A549 (cell line): ENCODE results near the gene ITGB2. TPM values are rescaled to one million over a fixed set of nuclear protein-coding genes. Genes with fewer than 3 reads are reported as not detected.

Source experiments
- ATAC-seq, 2 experiments: fragments of 200-7000 bp in 1 of 2; fragments of >200 bp in 1 of 2; cut with Nextera tagmentation in 1 of 2; cut with Tn5 transposase in 1 of 2; 3 replicates each; pipeline versions ENCODE4 v1.8.0 to v1.9.1; 2018 to 2020; ENCODE audit warnings: mild to moderate bottlenecking in 1 of 2, moderate library complexity in 1 of 2
- CTCF ChIA-PET: fragments of 300-600 bp; sonication (Branson Sonifier 250); formaldehyde crosslinking; extraction: SDS; loops from one replicate; lab custom pipeline; 2021; ENCODE audit warnings: antibody characterized with exemption, inconsistent platforms; lab: Yijun Ruan, JAX
- POLR2A ChIA-PET: fragments of 350-600 bp; formaldehyde crosslinking; extraction: SDS; loops from one replicate; lab custom pipeline; 2021; ENCODE audit warnings: antibody characterized with exemption, inconsistent platforms; lab: Yijun Ruan, JAX
- DNase-seq, 2 experiments: peaks; one replicate each; pipeline versions ENCODE4 v3.0.0 to v3.0.0-alpha.2; 2011 to 2016; ENCODE audit warnings: low read depth in 1 of 2, low spot score in 1 of 2
- FAIRE-seq: peaks from 2 replicates; lab custom pipeline; 2011; peaks lifted over from hg19 to GRCh38; lab: Jason Lieb, UNC
- H3K27ac ChIP-seq, 2 experiments: fragments of >200 bp; sonication (Bioruptor Twin); formaldehyde crosslinking; 3 replicates each; pipeline ENCODE4 v1.5.1; 2016 to 2017
- H3K4me1 ChIP-seq: fragments of >200 bp; sonication (Bioruptor Twin); formaldehyde crosslinking; 3 replicates; pipeline ENCODE4 v1.6.1; 2016
- H3K4me2 ChIP-seq: fragments of >200 bp; sonication (Bioruptor Twin); formaldehyde crosslinking; 3 replicates; pipeline ENCODE4 v1.6.1; 2016
- H3K4me3 ChIP-seq: fragments of >200 bp; sonication (Bioruptor Twin); formaldehyde crosslinking; 3 replicates; pipeline ENCODE4 v1.5.1; 2016
- H3K9me3 ChIP-seq: fragments of >200 bp; sonication (Bioruptor Twin); formaldehyde crosslinking; 3 replicates; pipeline ENCODE4 v1.6.1; 2016
- CBX8 ChIP-seq: fragments of 200-600 bp; sonication (generic); IDR thresholded peaks from 2 replicates; pipeline ENCODE4 v1.6.1; 2016
- CEBPB ChIP-seq, 2 experiments: fragments of >200 bp in 1 of 2; sonication (Bioruptor Twin) in 1 of 2; formaldehyde crosslinking in 1 of 2; IDR thresholded peaks; 2 replicates each; pipeline ENCODE4 v1.6.1; 2012 to 2016
- CHD4 ChIP-seq: fragments of 200-600 bp; sonication (generic); IDR thresholded peaks from 2 replicates; pipeline ENCODE4 v1.6.1; 2016; ENCODE audit warnings: antibody characterized with exemption, mild to moderate bottlenecking, borderline replicate concordance
- EHMT2 ChIP-seq: fragments of 200-600 bp; sonication (generic); IDR thresholded peaks from 2 replicates; pipeline ENCODE4 v1.6.1; 2016; ENCODE audit warnings: antibody characterized with exemption, low read depth, mild to moderate bottlenecking, moderate library complexity
- FOSB ChIP-seq: fragments of 250-450 bp; sonication (Bioruptor Pico); IDR thresholded peaks from 2 replicates; pipeline ENCODE4 v1.5.0; 2020; ENCODE audit warnings: mild to moderate bottlenecking, moderate library complexity
- FOSL2 ChIP-seq, 2 experiments: fragments of 450-650 bp in 1 of 2; fragments of >200 bp in 1 of 2; sonication (Bioruptor Twin) in 1 of 2; formaldehyde crosslinking; IDR thresholded peaks; 2 replicates each; pipeline versions ENCODE4 v1.5.0 to v1.6.1; 2016 to 2020; ENCODE audit warnings: mild to moderate bottlenecking in 1 of 2, moderate library complexity in 1 of 2
- GATA3 ChIP-seq: IDR thresholded peaks from 2 replicates; pipeline ENCODE4 v1.6.1; 2012; ENCODE audit warnings: borderline replicate concordance
- HOXA7 ChIP-seq: fragments of 250-450 bp; sonication (Bioruptor Pico); IDR thresholded peaks from 2 replicates; pipeline ENCODE4 v1.5.0; 2020; ENCODE audit warnings: mild to moderate bottlenecking, moderate library complexity
- JUNB ChIP-seq: fragments of >200 bp; sonication (Bioruptor Twin); formaldehyde crosslinking; IDR thresholded peaks from 2 replicates; pipeline ENCODE4 v1.6.1; 2016
- KDM1A ChIP-seq: fragments of 200-600 bp; sonication (generic); IDR thresholded peaks from 2 replicates; pipeline ENCODE4 v1.6.1; 2016; ENCODE audit warnings: low read depth, mild to moderate bottlenecking
- KDM5A ChIP-seq: fragments of 200-600 bp; sonication (generic); IDR thresholded peaks from 2 replicates; pipeline ENCODE4 v1.6.1; 2016; ENCODE audit warnings: antibody characterized with exemption, mild to moderate bottlenecking
- POLR2A ChIP-seq: IDR thresholded peaks from 2 replicates; pipeline ENCODE4 v1.6.1; 2012; ENCODE audit warnings: mild to moderate bottlenecking, low read length
- RARB ChIP-seq: fragments of 250-450 bp; sonication (Bioruptor Pico); IDR thresholded peaks from 2 replicates; pipeline ENCODE4 v1.8.0; 2021; ENCODE audit warnings: mild to moderate bottlenecking, moderate library complexity
- RNF2 ChIP-seq: fragments of 200-600 bp; sonication (generic); IDR thresholded peaks from 2 replicates; pipeline ENCODE4 v1.6.1; 2016; ENCODE audit warnings: low read depth, mild to moderate bottlenecking, antibody characterized with exemption, moderate library complexity, borderline replicate concordance
- SMC3 ChIP-seq: fragments of >200 bp; sonication (Bioruptor Twin); formaldehyde crosslinking; IDR thresholded peaks from 3 replicates; pipeline ENCODE4 v1.6.1; 2018; ENCODE audit warnings: inconsistent platforms
- SREBF2 ChIP-seq: fragments of 450-650 bp; IDR thresholded peaks from 2 replicates; pipeline ENCODE4 v1.6.1; 2014; ENCODE audit warnings: mild to moderate bottlenecking, moderate library complexity
- TP53 ChIP-seq: fragments of 250-450 bp; sonication (Bioruptor Pico); IDR thresholded peaks from 2 replicates; pipeline ENCODE4 v1.5.0; 2021; ENCODE audit warnings: mild to moderate bottlenecking, moderate library complexity
- WGBS: methylation state at CpG from one replicate; pipeline ENCODE4 v1.1.6; 2017; ENCODE audit errors: missing lambda C conversion rate; 5-methylcytosine and 5-hydroxymethylcytosine counted together
- polyA plus RNA-seq, 4 experiments: library from polyadenylated mRNA; depleted of rRNA in 3 of 4; stranded (reverse); fragments of >200 nt; fragmentation: RNase III in 1 of 4; extraction: RNeasy Plus Mini Kit Qiagen cat#74134 plus additional on column Dnase treatment in 1 of 4; gene quantifications; 2 replicates in 3 of 4; 3 replicates in 1 of 4; pipeline ENCODE4 v1.2.3, GENCODE V29; 2011 to 2017
- TF ChIP-seq, protein P1 (sequence below): fragments of 450-650 bp; IDR thresholded peaks from 2 replicates; pipeline ENCODE4 v1.6.1; 2014; ENCODE audit warnings: antibody characterized with exemption
- TF ChIP-seq, protein P2 (sequence below): IDR thresholded peaks from 2 replicates; pipeline ENCODE4 v1.6.1; 2012
- TF ChIP-seq, protein P3 (sequence below): fragments of 250-450 bp; sonication (Bioruptor Pico); IDR thresholded peaks from 2 replicates; pipeline ENCODE4 v1.5.0; 2020; ENCODE audit warnings: low read depth, mild to moderate bottlenecking, moderate library complexity

ITGB2 gene
- polyA plus RNA-seq, 2 of the 4 experiments (the other 2 are of a cell fraction), result 0.46 to 0.59 TPM

DNA sequence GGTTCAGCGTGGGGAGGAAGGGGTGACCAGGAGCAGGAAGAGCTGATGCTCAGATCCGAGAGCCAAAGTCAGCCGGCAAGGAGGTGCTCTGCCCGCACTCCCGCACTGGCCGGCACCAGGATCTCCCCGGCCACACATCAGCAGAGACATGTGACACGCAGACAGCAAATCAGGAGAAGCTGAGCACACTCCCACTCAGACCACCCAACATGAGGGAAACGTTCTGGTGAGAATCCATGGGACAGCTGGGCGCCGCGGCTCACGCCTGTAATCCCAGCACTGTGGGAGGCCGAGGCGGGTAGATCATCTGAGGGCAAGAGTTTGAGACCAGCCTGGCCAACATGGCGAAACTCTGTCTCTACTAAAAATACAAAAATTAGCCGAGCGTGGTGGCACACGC is 28.6 kb downstream of the ITGB2 start:
- ATAC-seq (no peak), DNase-seq (no peak), FAIRE-seq (no peak)
- Histone ChIP-seq H3K4me1 (no peaks in the 10 kb centered on the region), H3K4me3 (no peak overlapping the region), H3K4me2 (no peak overlapping the region), H3K9me3 (no peaks in the 10 kb centered on the region), H3K27ac (no peak overlapping the region)
- ChIA-PET POLR2A (interaction anchor here (0.8 kb wide), 1 partner anchor 90 kb away, joined by 4 read pairs; the partner anchor contains the start of gene UBE2G2), CTCF (interaction anchor here (0.8 to 6.4 kb wide), 10 partner anchors 12 to 247 kb away, joined by 3 to 50 read pairs (median 6); no protein-coding TSS in a partner anchor)
- TF ChIP-seq SREBF2, result no peak
- 85% methylated on average over 18 of the region's 19 CpGs for WGBS

DNA sequence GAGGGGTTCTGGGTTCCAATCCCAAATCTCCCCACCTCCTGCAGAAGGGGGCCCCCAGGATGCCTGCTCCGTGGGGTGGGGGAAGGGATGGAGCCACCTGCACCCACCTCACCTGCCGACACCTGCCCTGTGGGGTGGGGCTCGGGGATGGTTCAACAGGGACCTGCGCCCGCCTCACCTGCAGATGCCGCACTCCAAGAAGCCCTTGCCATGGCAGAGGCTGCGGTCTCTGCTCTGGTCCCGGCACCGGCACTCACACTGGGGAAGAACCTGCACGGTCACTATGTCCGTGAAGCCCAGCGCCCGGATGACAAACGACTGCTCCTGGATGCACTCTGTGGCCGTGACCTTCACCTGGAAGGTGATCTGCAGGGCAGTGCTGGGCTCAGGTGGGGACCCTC is 29.1 kb downstream of the ITGB2 start:
- TF ChIP-seq EHMT2, result no peak
- no peak for TF ChIP-seq SREBF2
- no peak for TF ChIP-seq KDM5A
- TF ChIP-seq TP53 (CRISPR knock-in tag), result no peak
- no peak for TF ChIP-seq HOXA7
- no peak for TF ChIP-seq GATA3
- TF ChIP-seq FOSB (CRISPR knock-in tag), result no peak
- no peak for TF ChIP-seq CEBPB (IDR thresholded peaks at IDR 0.05)
- no peak for TF ChIP-seq RARB
- TF ChIP-seq, protein P1, sequence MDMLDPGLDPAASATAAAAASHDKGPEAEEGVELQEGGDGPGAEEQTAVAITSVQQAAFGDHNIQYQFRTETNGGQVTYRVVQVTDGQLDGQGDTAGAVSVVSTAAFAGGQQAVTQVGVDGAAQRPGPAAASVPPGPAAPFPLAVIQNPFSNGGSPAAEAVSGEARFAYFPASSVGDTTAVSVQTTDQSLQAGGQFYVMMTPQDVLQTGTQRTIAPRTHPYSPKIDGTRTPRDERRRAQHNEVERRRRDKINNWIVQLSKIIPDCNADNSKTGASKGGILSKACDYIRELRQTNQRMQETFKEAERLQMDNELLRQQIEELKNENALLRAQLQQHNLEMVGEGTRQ, result no peak
- TF ChIP-seq RNF2, result no peak
- no peak for TF ChIP-seq CBX8
- no peak for TF ChIP-seq JUNB
- no peak for TF ChIP-seq FOSL2 (IDR thresholded peaks at IDR 0.05)
- TF ChIP-seq FOSL2 (CRISPR knock-in tag; IDR thresholded peaks at IDR 0.05), result no peak
- TF ChIP-seq POLR2A, result no peak
- TF ChIP-seq, protein P2, sequence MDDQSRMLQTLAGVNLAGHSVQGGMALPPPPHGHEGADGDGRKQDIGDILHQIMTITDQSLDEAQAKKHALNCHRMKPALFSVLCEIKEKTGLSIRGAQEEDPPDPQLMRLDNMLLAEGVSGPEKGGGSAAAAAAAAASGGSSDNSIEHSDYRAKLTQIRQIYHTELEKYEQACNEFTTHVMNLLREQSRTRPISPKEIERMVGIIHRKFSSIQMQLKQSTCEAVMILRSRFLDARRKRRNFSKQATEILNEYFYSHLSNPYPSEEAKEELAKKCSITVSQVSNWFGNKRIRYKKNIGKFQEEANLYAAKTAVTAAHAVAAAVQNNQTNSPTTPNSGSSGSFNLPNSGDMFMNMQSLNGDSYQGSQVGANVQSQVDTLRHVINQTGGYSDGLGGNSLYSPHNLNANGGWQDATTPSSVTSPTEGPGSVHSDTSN, result no peak
- TF ChIP-seq SMC3, result no peak
- TF ChIP-seq CHD4, result no peak
- TF ChIP-seq, protein P3, sequence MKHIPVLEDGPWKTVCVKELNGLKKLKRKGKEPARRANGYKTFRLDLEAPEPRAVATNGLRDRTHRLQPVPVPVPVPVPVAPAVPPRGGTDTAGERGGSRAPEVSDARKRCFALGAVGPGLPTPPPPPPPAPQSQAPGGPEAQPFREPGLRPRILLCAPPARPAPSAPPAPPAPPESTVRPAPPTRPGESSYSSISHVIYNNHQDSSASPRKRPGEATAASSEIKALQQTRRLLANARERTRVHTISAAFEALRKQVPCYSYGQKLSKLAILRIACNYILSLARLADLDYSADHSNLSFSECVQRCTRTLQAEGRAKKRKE, result no peak
- DNase-seq (no peak), FAIRE-seq (no peak), ATAC-seq (no peak)
- no peak overlapping the region for H3K27ac ChIP-seq
- H3K9me3 ChIP-seq, result no peaks in the 10 kb centered on the region
- H3K4me3 ChIP-seq, result no peak overlapping the region
- CTCF ChIA-PET, result interaction anchor here (0.8 to 6.4 kb wide), 9 partner anchors 11 to 247 kb away, joined by 3 to 50 read pairs (median 6); no protein-coding TSS in a partner anchor
- H3K4me2 ChIP-seq, result no peak overlapping the region
- POLR2A ChIA-PET, result no interaction called here
- WGBS, result no CpG with 5 or more reads among the region's 15 CpGs
- H3K4me1 ChIP-seq, result no peaks in the 10 kb centered on the region

DNA sequence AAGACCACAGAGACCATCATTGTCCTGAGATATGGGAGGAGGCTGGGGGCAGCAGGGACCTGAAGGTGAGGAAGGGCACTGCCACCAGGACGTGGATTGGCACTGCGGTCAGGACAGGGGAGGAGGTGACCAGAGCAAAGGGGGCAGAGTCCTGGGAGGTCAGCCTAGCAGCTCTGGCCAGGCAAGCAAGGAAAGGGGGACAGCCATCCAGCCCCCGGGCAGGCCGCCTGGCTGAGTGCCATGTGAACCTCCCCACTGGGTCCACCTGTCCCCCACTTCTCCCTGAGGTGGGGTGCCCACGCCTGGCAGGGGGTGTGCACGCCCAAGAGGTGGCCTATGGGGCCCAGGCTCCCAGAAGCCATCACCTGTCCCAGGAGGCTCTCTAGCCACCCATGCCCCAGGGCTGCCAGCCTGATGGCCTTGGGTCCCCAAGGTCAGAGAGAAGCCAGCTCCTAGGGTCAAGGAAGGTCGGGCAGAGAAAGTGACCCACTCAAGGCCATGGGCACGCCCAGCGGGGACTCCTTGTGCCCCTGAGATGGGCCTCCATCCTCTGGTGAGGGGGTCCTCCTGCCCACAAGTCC is 29.6 kb downstream of the ITGB2 start:
- FAIRE-seq, result no peak
- POLR2A ChIA-PET, result no interaction called here
- no peak overlapping the region for H3K4me3 ChIP-seq

More for the DNA sequence above, 29.6 kb downstream of the ITGB2 start:
- H3K4me2 ChIP-seq, result no peak overlapping the region
- ATAC-seq, result no peak
- no peak for DNase-seq
- CTCF ChIA-PET, result interaction anchor here (0.9 to 2.5 kb wide), 3 partner anchors 27 to 42 kb away, joined by 3 to 13 read pairs (median 8); no protein-coding TSS in a partner anchor
- no peak for TF ChIP-seq KDM1A
- TF ChIP-seq, all 56 proteins: peak for 0
- Histone ChIP-seq H3K9me3 (no peaks in the 10 kb centered on the region), H3K4me1 (no peaks in the 10 kb centered on the region), H3K27ac (no peak overlapping the region)
- 54% methylated on average over 8 of the region's 9 CpGs for WGBS
